Endothelial cell of umbilical vein (primary cell): ENCODE results near the gene COTL1. TPM values are rescaled to one million over a fixed set of nuclear protein-coding genes. Genes with fewer than 3 reads are reported as not detected.

ENCODE experiments used
- BruUV-seq: library from RNA; stranded (reverse); fragments of 400-500 nt; replicated peaks from 2 replicates; lab custom pipeline; 2021; lab: Mats Ljungman, UMichigan
- CTCF ChIA-PET: fragments of 300-600, 350-600 bp; sonication (Branson Sonifier 250); formaldehyde crosslinking; loops from one replicate; lab custom pipeline; 2021; ENCODE audit warnings: antibody characterized with exemption, inconsistent platforms; lab: Charles Lee
- POLR2A ChIA-PET: fragments of 300-600, 350-600 bp; sonication (Branson Sonifier 250); formaldehyde crosslinking; loops from one replicate; lab custom pipeline; 2021; ENCODE audit warnings: antibody characterized with exemption, inconsistent platforms; lab: Charles Lee
- DNase-seq: peaks from one replicate; pipeline ENCODE4 v3.0.0-alpha.2; 2011; ENCODE audit warnings: low read depth, low spot score
- FAIRE-seq: peaks from 2 replicates; lab custom pipeline; 2011; peaks lifted over from hg19 to GRCh38; lab: Jason Lieb, UNC
- H2AFZ ChIP-seq: 2 replicates; pipeline ENCODE4 v1.6.0; 2012; ENCODE audit warnings: low read depth, low read length, control low read depth, inconsistent platforms
- H3K27ac ChIP-seq: 2 replicates; pipeline ENCODE4 v1.5.1; 2011; ENCODE audit warnings: low read depth, mild to moderate bottlenecking, control low read depth, low read length, moderate library complexity; ENCODE audit not compliant: insufficient read depth
- H3K27me3 ChIP-seq, 2 experiments: 2 replicates each; pipeline versions ENCODE4 v1.6.0 to v1.6.1; 2011; ENCODE audit warnings: low read length in 2 of 2, mixed read lengths in 1 of 2; ENCODE audit not compliant: control insufficient read depth in 2 of 2, insufficient read depth in 2 of 2
- H3K36me3 ChIP-seq, 2 experiments: 2 replicates in 1 of 2; 3 replicates in 1 of 2; pipeline ENCODE4 v1.5.1; 2011; ENCODE audit warnings: low read length in 2 of 2, mild to moderate bottlenecking in 1 of 2, moderate library complexity in 1 of 2; ENCODE audit not compliant: control insufficient read depth in 2 of 2, insufficient read depth in 2 of 2; ENCODE audit errors: extremely low read depth in 1 of 2
- H3K4me1 ChIP-seq: 3 replicates; pipeline ENCODE4 v1.5.1; 2011; ENCODE audit warnings: mild to moderate bottlenecking, low read length; ENCODE audit not compliant: control insufficient read depth, insufficient read depth; ENCODE audit errors: extremely low read depth
- H3K4me2 ChIP-seq: 2 replicates; pipeline ENCODE4 v1.6.1; 2011; ENCODE audit warnings: low read length, control low read depth, mixed read lengths; ENCODE audit not compliant: insufficient read depth
- H3K4me3 ChIP-seq, 3 experiments: fragments of 200-600 bp in 1 of 3; sonication (generic), shearing (Covaris generic) in 1 of 3; replicated peaks in 1 of 3; 2 replicates each; pipeline ENCODE4 v1.5.1; 2011 to 2016; ENCODE audit warnings: control low read depth in 3 of 3, low read length in 3 of 3, mild to moderate bottlenecking in 2 of 3, inconsistent platforms in 1 of 3, low read depth in 1 of 3, moderate library complexity in 1 of 3; ENCODE audit not compliant: insufficient read depth in 1 of 3
- H3K79me2 ChIP-seq: 2 replicates; pipeline ENCODE4 v1.6.0; 2012; ENCODE audit warnings: low read length, inconsistent platforms; ENCODE audit not compliant: control insufficient read depth, insufficient read depth
- H3K9ac ChIP-seq: replicated peaks from 2 replicates; pipeline ENCODE3; 2011; ENCODE audit warnings: low read length, control low read depth; ENCODE audit not compliant: insufficient read depth; ENCODE audit errors: extremely low read depth
- H3K9me1 ChIP-seq: replicated peaks from 3 replicates; pipeline ENCODE4 v1.6.0; 2011; ENCODE audit warnings: mild to moderate bottlenecking, low read length; ENCODE audit not compliant: control insufficient read depth, insufficient read depth; ENCODE audit errors: extremely low read depth
- H3K9me3 ChIP-seq: replicated peaks from 2 replicates; pipeline ENCODE4 v1.5.1; 2012; ENCODE audit warnings: low read length, inconsistent platforms; ENCODE audit not compliant: control insufficient read depth, insufficient read depth
- H4K20me1 ChIP-seq: replicated peaks from 2 replicates; pipeline ENCODE3; 2011; ENCODE audit warnings: mild to moderate bottlenecking, low read length; ENCODE audit not compliant: control insufficient read depth, insufficient read depth; ENCODE audit errors: extremely low read depth
- EZH2 ChIP-seq: IDR thresholded peaks from 2 replicates; pipeline ENCODE4 v1.6.1; 2012; ENCODE audit warnings: borderline replicate concordance, low read depth, mild to moderate bottlenecking, moderate library complexity, low read length, inconsistent platforms; ENCODE audit not compliant: severe bottlenecking
- JUN ChIP-seq: IDR thresholded peaks from 2 replicates; pipeline ENCODE4 v1.6.1; 2011; ENCODE audit warnings: borderline replicate concordance, low read depth; ENCODE audit not compliant: insufficient read length, insufficient read depth
- MYC ChIP-seq: IDR thresholded peaks from one replicate; pipeline ENCODE4 v1.6.1; 2011; ENCODE audit warnings: mild to moderate bottlenecking, low read depth, low read length
- POLR2A ChIP-seq: IDR thresholded peaks from 2 replicates; pipeline ENCODE4 v1.6.1; 2012; ENCODE audit warnings: low read depth, mild to moderate bottlenecking, control low read depth, low read length
- dilution Hi-C: fragments of 300-500 bp; cut with MboI; formaldehyde crosslinking; loops from one replicate; pipeline ENCODE4 v1.15.0; 2019; ENCODE audit warnings: low sequenced_read_pairs; ENCODE audit not compliant: extremely low pct_ligation_motif_present
- intact Hi-C: fragments of 100-400 bp; cut with micrococcal nuclease; formaldehyde crosslinking; loops from one replicate; pipeline ENCODE4 v1.10.0; 2022
- polyA plus RNA-seq, 4 experiments: library from polyadenylated mRNA; depleted of rRNA in 3 of 4; stranded (reverse) in 3 of 4; unstranded in 1 of 4; fragments of >200 nt; gene quantifications; 2 replicates each; pipeline versions ENCODE4 v1.2.1 to v1.2.3, GENCODE V29; 2011 to 2012; ENCODE audit warnings: missing spikeins in 1 of 4
- total RNA-seq: library from RNA; stranded (reverse); gene quantifications from 2 replicates; pipeline ENCODE4 v1.2.3, GENCODE V29; 2021
- TF ChIP-seq, protein P1 (sequence below): IDR thresholded peaks from 2 replicates; pipeline ENCODE4 v1.6.1; 2011; ENCODE audit not compliant: insufficient read depth, insufficient read length

Gene COTL1
- total and polyA plus RNA-seq, 2 donors (not counting 3 experiments of a cell fraction or from before 2014, with no cell fraction given): 90.0 to 200 TPM

- Histone ChIP-seq H3K36me3 (peaks cover 0 to 2% of the 10 kb centered on the region in 2 experiments), H3K27me3 (no peaks in the 10 kb centered on the region), H3K79me2 (peaks cover 54% of the 10 kb centered on the region), H3K27ac (no peak overlapping the region), H3K9me1 (no peaks in the 10 kb centered on the region), H3K4me2 (peak overlapping the region; percentile 97), H3K9ac (peak overlapping the region; percentile 73), H4K20me1 (no peaks in the 10 kb centered on the region), H3K4me3 (peak overlapping the region; percentile 81 to 94 (median 84)), H3K4me1 (peaks cover 30% of the 10 kb centered on the region), H3K9me3 (no peaks in the 10 kb centered on the region), H2AFZ (peak overlapping the region; percentile 37)
- peak; percentile 22 for DNase-seq
- intact Hi-C loops: no loop called here
- BruUV-seq: TSS peak; percentile 34
- TF ChIP-seq EZH2: no peak
- TF ChIP-seq, protein P1, sequence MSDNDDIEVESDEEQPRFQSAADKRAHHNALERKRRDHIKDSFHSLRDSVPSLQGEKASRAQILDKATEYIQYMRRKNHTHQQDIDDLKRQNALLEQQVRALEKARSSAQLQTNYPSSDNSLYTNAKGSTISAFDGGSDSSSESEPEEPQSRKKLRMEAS: peak; percentile 54
- dilution Hi-C loops: loop anchor here (25.0 kb wide), 1 partner anchor 104 kb away; the partner anchor contains the start of gene MEAK7
- CTCF ChIA-PET: interaction anchor here (1.5 to 7.3 kb wide), 3 partner anchors 53 to 112 kb away, joined by 5 to 74 read pairs (median 33); partner anchors contain the start of gene MEAK7
- FAIRE-seq: no peak
- POLR2A ChIA-PET: no interaction called here
These were observed 1.4 kb downstream of the COTL1 start for GRCh38 chr16:84616515-84616914.

- dilution Hi-C loops (loop anchor here (25.0 kb wide), 1 partner anchor 103 kb away; the partner anchor contains the start of gene MEAK7), intact Hi-C loops (no loop called here)
- H3K36me3 ChIP-seq: peaks cover 0 to 2% of the 10 kb centered on the region in 2 experiments
- no peaks in the 10 kb centered on the region for H4K20me1 ChIP-seq
- no TSS peak for BruUV-seq
- H3K79me2 ChIP-seq: peaks cover 67% of the 10 kb centered on the region
- H3K4me2 ChIP-seq: peak overlapping the region; percentile 97
- TF ChIP-seq POLR2A: no peak
- no peak for TF ChIP-seq MYC
- no peak for TF ChIP-seq JUN
- no peaks in the 10 kb centered on the region for H3K27me3 ChIP-seq
- POLR2A ChIA-PET: no interaction called here
- no peak for DNase-seq
- H2AFZ ChIP-seq: no peak overlapping the region
- CTCF ChIA-PET: no interaction called here
- H3K9me3 ChIP-seq: no peaks in the 10 kb centered on the region
- FAIRE-seq: peak; percentile 37
- no peak overlapping the region for H3K27ac ChIP-seq
- H3K9me1 ChIP-seq: no peaks in the 10 kb centered on the region
- H3K9ac ChIP-seq: no peak overlapping the region
- no peak overlapping the region for H3K4me3 ChIP-seq
- H3K4me1 ChIP-seq: peaks cover 30% of the 10 kb centered on the region
These were observed 2.7 kb downstream of the COTL1 start for GRCh38 chr16:84614968-84615813.
